Stimulated activated CD8-positive, alpha-beta memory T cell treated with anti-CD3 and anti-CD28 coated beads, Interleukin-15, amount 100 ng/mL, for 1 hour (primary cell): Measurements from ENCODE around the gene CARD14.
"Not testable (repeated sequence)": the region's sequence is repeated elsewhere in the genome, so short reads cannot be mapped to it uniquely, and the experiment has no call there.

Source experiments
- DNase-seq: peaks from one replicate; pipeline ENCODE4 v3.0.0-alpha.2; 2020; ENCODE audit warnings: low read depth

CARD14 gene

DNA sequence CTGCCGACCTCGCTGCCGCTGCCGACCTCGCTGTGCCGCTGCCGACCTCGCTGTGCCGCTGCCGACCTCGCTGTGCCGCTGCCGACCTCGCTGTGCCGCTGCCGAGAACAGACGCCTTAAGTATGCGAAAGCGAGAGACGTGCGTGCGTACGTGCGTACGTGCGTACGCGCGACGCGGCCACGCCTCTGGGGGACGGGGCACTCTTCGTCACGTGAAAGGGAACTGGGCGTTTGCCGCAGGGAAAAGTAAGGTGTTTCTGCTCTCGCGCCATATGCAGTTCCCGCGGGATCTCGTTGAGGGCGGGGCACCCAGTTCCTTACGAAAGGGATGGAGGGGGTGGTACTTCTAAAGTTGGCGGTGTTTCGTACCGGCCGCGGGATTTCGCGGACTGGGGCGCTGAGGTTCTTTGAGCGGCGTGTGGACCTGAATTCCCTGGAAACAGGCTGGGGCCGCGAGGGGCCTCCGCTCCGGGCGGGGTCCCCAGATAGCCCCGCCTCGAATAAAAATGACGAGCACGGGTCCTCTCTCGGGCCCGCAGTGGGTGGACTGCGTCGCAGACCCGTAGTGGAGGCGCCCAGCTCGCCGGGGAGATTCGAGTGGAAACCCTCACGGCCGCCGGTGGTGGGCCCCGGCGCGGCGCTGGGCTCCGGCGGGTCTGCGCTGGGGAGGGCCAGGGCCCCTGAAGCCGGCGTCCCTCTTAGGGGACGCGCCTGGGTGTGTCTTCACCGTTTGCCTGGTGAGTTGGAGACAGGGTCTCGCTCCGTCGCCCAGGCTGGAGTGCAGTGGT lies 22.6 kb upstream of the CARD14 start, which contains the start of gene EIF4A3:
Gene EIF4A3 (minus strand): TSS at position 94 of the 788 bp plus-strand sequence. CDS start 167 bp downstream, outside the sequence.
- peak; percentile 94 for DNase-seq

DNA sequence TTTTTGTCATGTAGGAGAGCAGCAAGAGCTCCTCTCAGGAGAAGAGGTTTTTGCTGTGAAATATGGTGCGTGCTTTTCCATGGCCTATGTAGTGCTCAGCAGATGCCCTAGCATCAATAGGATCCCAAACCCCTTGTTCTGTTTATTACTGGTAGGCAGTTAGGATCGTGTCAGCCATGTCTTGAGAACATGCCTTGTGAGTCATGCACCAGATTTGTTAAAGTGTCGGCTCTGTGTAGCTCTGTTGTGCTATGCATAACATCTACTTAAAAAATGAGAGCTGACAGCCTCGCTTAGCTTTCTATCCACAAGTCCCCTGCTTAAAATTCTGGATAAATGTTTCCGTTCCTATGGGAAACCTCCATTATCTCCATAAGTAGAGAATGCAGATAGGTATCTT lies 18.5 kb upstream of the CARD14 start:
- DNase-seq: no peak

GRCh38 chr17:80152081-80152702 lies 17.6 kb upstream of the CARD14 start:
- DNase-seq: no peak

GRCh38 chr17:80153004-80153403 lies 16.8 kb upstream of the CARD14 start:
- no peak for DNase-seq

DNA sequence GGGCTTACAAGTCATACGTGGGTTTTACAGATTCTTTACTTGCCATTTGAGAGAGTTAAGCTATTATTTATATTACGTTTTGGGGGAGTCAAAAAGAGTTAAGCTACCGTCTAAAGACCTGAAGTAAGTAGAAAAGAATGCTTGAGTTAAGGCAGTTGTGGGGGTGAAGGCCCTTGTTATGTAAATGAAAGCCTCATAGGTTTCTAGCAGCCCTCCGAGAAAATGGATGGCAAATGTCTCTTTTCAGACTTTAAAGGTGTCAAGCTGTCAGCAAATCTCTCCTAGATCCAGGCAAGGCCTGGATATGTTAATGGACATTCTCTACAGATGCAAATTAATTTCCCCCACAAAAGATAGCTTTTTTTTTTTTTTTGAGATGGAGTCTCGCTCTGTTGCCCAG lies 15.7 kb upstream of the CARD14 start:
- no peak for DNase-seq

GRCh38 chr17:80155600-80155999 lies 14.2 kb upstream of the CARD14 start:
- not testable (repeated sequence) for DNase-seq

DNA sequence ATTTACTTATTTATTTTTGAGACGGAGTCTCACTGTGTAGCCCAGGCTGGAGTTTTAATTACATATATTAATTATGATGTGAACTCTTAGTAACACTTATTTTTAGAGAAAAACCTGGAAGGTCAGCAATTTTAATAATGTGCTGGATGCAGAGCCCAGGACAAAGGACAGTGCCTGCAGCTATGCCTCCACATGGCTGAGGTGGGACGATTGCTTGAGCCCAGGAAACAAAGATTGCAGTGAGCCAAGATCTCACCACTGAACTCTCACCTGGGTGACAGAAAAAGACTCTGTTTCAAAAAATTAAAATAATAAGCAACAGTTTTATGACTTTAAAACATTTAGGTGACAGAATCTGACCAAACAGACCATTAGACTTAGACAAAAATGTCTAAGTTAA lies 11.0 kb upstream of the CARD14 start:
- no peak for DNase-seq

DNA sequence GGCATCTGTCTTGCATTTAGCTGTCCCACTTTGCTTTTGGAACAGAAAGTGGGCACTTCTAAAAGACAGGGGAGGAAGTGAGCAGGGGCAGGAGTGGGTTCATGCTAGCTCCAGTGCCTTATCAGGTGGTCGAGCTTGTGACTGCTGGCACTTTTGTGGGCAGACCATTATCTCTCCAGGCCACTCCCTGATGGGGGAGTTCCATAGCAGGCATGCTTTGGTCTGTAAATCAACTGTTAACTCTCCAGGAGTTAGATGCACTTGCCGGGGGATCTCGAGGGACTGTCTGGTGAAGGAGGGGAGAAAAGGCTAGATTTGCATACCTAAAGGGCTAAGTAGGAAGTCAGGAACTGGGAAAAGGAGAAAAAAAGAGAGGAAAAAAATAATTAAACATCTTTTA lies 9.3 kb upstream of the CARD14 start:
- DNase-seq: no peak

DNA sequence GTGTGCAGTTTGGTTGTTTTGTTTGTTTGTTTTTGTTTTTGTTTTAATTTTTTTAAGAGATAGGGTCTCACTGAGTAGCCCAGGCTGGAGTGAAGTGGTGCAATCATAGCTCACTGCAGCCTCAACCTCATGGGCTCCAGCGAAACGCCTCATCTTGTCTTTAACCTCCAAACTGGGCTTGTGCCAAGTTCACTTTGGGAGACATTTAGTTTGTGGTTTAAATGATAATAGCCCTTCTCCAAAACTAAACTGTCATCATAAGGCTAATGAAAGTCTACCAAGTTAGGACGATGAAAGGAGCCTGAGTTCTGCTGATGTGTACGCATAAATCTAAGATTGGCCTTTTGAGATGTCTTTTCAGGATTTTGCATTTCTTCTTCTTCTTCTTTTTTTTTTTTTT lies 6.5 kb upstream of the CARD14 start:
- DNase-seq: no peak

GRCh38 chr17:80164185-80164584 lies 5.6 kb upstream of the CARD14 start:
- no peak for DNase-seq

- DNase-seq: no peak
Measured at GRCh38 chr17:80166446-80166845, 3.4 kb upstream of the CARD14 start.

- DNase-seq: no peak
Measured at GRCh38 chr17:80168371-80168770, 1.5 kb upstream of the CARD14 start.

DNA sequence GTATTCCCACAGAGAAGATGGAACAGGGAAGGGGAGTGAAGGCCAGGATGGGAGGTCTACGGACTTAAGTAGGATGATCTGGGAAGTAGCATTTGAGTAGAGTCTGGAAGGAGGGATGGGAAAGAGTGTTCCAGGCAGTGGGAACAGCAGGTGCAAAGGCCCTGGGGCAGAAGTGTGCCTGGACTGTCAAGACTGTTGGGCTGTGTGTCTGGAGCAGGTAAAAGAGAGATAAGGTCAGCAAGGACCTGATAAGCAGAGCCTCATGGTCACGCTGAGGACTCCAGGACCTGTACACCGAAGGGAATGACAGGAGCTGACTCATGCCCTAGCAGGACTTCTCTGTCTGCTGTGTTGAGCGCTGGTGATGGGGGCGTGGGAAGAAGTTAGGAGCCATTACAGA lies 723 bp upstream of the CARD14 start:
- no peak for DNase-seq

GRCh38 chr17:80171681-80172080 lies 1.9 kb downstream of the CARD14 start:
- DNase-seq: no peak

GRCh38 chr17:80173126-80173525 lies 3.3 kb downstream of the CARD14 start:
- DNase-seq: no peak

- no peak for DNase-seq
Measured at GRCh38 chr17:80173916-80174315, 4.1 kb downstream of the CARD14 start.

- DNase-seq: no peak
Measured at GRCh38 chr17:80176757-80177156, 6.9 kb downstream of the CARD14 start.

DNA sequence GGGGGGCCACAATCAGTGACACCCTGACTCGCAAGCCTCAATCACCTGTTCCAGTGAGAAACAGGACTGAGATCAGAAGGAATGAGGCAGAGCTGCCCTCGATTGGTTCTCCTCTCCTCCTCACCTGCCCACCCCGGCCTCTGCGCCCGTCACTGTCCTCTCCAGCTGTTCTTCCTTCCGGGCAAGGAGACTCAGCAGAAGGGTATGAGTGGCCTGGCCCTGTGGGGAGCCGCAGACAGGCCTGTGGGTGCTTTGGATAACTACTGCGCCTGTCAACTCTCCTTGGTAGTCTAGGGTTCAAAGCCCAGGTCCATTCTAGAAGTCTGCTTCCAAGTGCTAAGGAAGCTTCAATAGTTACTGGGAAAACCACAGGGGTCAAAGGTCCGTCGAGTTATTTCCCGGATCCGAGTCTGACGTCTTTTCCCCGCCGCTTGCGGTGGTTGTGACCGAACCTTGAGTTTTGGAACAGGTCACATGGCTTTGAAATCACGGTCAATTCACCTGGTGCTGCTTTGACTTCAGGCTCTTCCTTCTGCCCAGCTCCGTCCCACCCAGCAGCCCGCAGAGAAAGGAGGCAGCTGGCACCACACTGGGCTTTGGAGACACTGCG lies 8.3 kb downstream of the CARD14 start:
- DNase-seq: no peak

DNA sequence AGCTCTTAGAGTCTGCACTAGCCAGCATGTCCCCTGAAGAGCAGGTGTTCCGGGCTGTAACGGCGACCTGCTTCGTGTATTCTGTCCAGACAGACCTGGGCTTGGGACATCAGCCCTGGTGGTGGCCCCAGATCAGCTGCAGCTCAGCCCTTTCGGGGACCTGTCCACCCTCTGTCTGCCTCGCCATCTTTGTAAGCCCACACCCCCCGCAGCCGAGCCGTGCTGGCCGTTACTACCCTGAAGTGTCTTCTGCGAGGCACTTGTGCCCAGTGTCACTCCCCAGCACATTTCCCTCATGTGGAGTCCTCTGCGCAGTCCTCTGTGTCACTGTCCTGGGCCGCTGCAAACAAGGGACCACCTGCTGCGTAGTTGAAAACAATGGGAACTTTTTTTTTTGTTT lies 10.4 kb downstream of the CARD14 start:
- DNase-seq: no peak

GRCh38 chr17:80181431-80181830 lies 11.6 kb downstream of the CARD14 start:
- no peak for DNase-seq

- DNase-seq: no peak
Measured at GRCh38 chr17:80182118-80182844, 12.5 kb downstream of the CARD14 start.

- DNase-seq: no peak
Measured at GRCh38 chr17:80182845-80183223, 13.0 kb downstream of the CARD14 start.
